Transverse colon (tissue), 4 donors: ENCODE data around the gene TNFRSF1B. TPM values are rescaled to one million over a fixed set of nuclear protein-coding genes. Genes with fewer than 3 reads are reported as not detected.

Experiments used
- DNase-seq: peaks from one replicate; pipeline ENCODE4 v3.0.0-alpha.2; 2019
- H3K27ac ChIP-seq, 4 donors: fragments of 200-600 bp; sonication (generic); 2 replicates each; pipeline ENCODE4 v1.5.1; 2016 to 2018; ENCODE audit warnings: inconsistent platforms in 4 of 4
- H3K27me3 ChIP-seq: fragments of 200-600 bp; sonication (generic); 2 replicates; pipeline ENCODE4 v1.5.1; 2017; ENCODE audit warnings: inconsistent platforms
- H3K36me3 ChIP-seq, 4 donors: fragments of 200-600 bp; sonication (generic); 2 replicates each; pipeline ENCODE4 v1.5.1; 2017 to 2019; ENCODE audit warnings: inconsistent platforms in 4 of 4
- H3K4me1 ChIP-seq, 4 donors: fragments of 200-600 bp; sonication (generic); 2 replicates each; pipeline ENCODE4 v1.5.1; 2017 to 2020; ENCODE audit warnings: inconsistent platforms in 4 of 4
- H3K4me3 ChIP-seq, 4 donors: fragments of 200-600 bp; sonication (generic); 1 replicate in 1 of 4; 2 replicates in 3 of 4; pipeline versions ENCODE4 v1.5.1 to v1.6.1; 2017 to 2019; ENCODE audit warnings: inconsistent platforms in 4 of 4
- H3K9me3 ChIP-seq, 2 donors: fragments of 200-600 bp; sonication (generic); 2 replicates each; pipeline ENCODE4 v1.5.1; 2017 to 2019; ENCODE audit warnings: inconsistent platforms in 2 of 2
- CTCF ChIP-seq, 5 experiments: fragments of 200-600 bp in 3 of 5; fragments of 450-650 bp in 2 of 5; sonication (generic) in 3 of 5; IDR thresholded peaks; 1 replicate in 2 of 5; 2 replicates in 3 of 5; pipeline ENCODE4 v1.5.1; 2016 to 2017; ENCODE audit warnings: antibody characterized with exemption in 5 of 5, inconsistent platforms in 3 of 5, mild to moderate bottlenecking in 2 of 5, moderate library complexity in 1 of 5
- EP300 ChIP-seq: sonication (generic); formaldehyde crosslinking; IDR thresholded peaks from one replicate; pipeline ENCODE4 v1.6.1; 2017; ENCODE audit warnings: antibody characterized with exemption, low read depth
- POLR2A ChIP-seq: fragments of 450-650 bp; IDR thresholded peaks from one replicate; pipeline ENCODE4 v1.6.1; 2016; ENCODE audit warnings: antibody characterized with exemption, mild to moderate bottlenecking, moderate library complexity
- POLR2AphosphoS5 ChIP-seq, 3 donors: sonication (generic); formaldehyde crosslinking; IDR thresholded peaks; one replicate each; pipeline ENCODE4 v1.6.1; 2016; ENCODE audit warnings: antibody characterized with exemption in 3 of 3
- WGBS, 2 donors: methylation state at CpG; one replicate each; pipeline ENCODE4 v1.1.5; 2018; ENCODE audit warnings: low coverage in 1 of 2; 5-methylcytosine and 5-hydroxymethylcytosine counted together
- in situ Hi-C, 4 donors: fragments of 200-750 bp; cut with MboI; loops; one replicate each; pipeline versions ENCODE4 v1.15.0 to v1.15.1; 2017; ENCODE audit warnings: low sequenced_read_pairs in 3 of 4, low pct_ligation_motif_present in 1 of 4, low pct_unique_long_range_greater_than_20kb in 1 of 4
- intact Hi-C: fragments of 100-400 bp; cut with DNase I; formaldehyde crosslinking; loops from one replicate; pipeline ENCODE4 v1.15.1; 2023; ENCODE audit warnings: low total_unique reads
- total RNA-seq, 4 donors: library from RNA; depleted of rRNA; stranded (reverse); fragments of >200 nt; gene quantifications; one replicate each; pipeline ENCODE4 v1.1.0, GENCODE V29; 2016

TNFRSF1B gene
- total RNA-seq, 4 donors from 2014 or later = 11.1 to 17.3 (median 15.3) TPM

GRCh38 chr1:12229386-12229834 lies 62.6 kb downstream of the TNFRSF1B start:
- Histone ChIP-seq H3K27ac (no peak overlapping the region), H3K4me1 (peaks cover 11 to 18% (median 13%) of the 10 kb centered on the region in 4 donors), H3K4me3 (peak overlapping the region in 1 of 4 donors; percentile 99), H3K27me3 (no peaks in the 10 kb centered on the region), H3K9me3 (no peaks in the 10 kb centered on the region), H3K36me3 (peaks cover 0 to under 1% (median 0%) of the 10 kb centered on the region in 4 donors)
- in situ Hi-C loops (no loop called here), intact Hi-C loops (no loop called here)
- no peak for DNase-seq
- WGBS, 2 donors = 69 to 100% methylated on average over 1 to 13 of the region's 13 CpGs
- TF ChIP-seq POLR2A (no peak), POLR2AphosphoS5 (IDR thresholded peaks at IDR 0.05) (no peak), EP300 (no peak), CTCF (IDR thresholded peaks at IDR 0.05) (no peak)

GRCh38 chr1:12229835-12230548 lies 63.2 kb downstream of the TNFRSF1B start, which contains the start of gene VPS13D:
Gene VPS13D (plus strand): TSS chr1:12230030. CDS start chr1:12234267, 4,237 bp downstream.
- Histone ChIP-seq H3K36me3 (peaks cover 0 to 6% (median 0%) of the 10 kb centered on the region in 4 donors), H3K9me3 (no peaks in the 10 kb centered on the region), H3K4me1 (peaks cover 11 to 18% (median 13%) of the 10 kb centered on the region in 4 donors), H3K4me3 (peak within 1 kb of the TSS; percentile 89 to 99 (median 98)), H3K27ac (peak within 1 kb of the TSS; percentile 85 to 98 (median 93)), H3K27me3 (no peaks in the 10 kb centered on the region)
- WGBS, 2 donors = 0% methylated on average over 55 of the region's 77 CpGs; no CpG with 5 or more reads in 1 of the 2 donors
- intact Hi-C loops = no loop called here
- in situ Hi-C loops = no loop called here
- peak in 2 of 3 donors; percentile 52 to 57 for TF ChIP-seq POLR2AphosphoS5 (IDR thresholded peaks at IDR 0.05)
- TF ChIP-seq POLR2A = no peak
- peak; percentile 59 to 98 (median 92) for TF ChIP-seq CTCF (IDR thresholded peaks at IDR 0.05)
- peak; percentile 87 for DNase-seq

GRCh38 chr1:12230549-12231275 lies 63.9 kb downstream of the TNFRSF1B start:
- intact Hi-C loops = no loop called here
- H3K4me3 ChIP-seq = peak overlapping the region; percentile 89 to 99 (median 98)
- peak overlapping the region; percentile 85 to 98 (median 93) for H3K27ac ChIP-seq
- 2% methylated on average over 25 of the region's 36 CpGs; no CpG with 5 or more reads in 1 of the 2 donors for WGBS, 2 donors
- DNase-seq = peak; percentile 61
- H3K4me1 ChIP-seq = peaks cover 11 to 18% (median 13%) of the 10 kb centered on the region in 4 donors
- in situ Hi-C loops = no loop called here
- no peaks in the 10 kb centered on the region for H3K27me3 ChIP-seq
- H3K36me3 ChIP-seq = peaks cover 0 to 6% (median 0%) of the 10 kb centered on the region in 4 donors
- TF ChIP-seq EP300 (no peak), POLR2AphosphoS5 (IDR thresholded peaks at IDR 0.05) (peak in 1 of 3 donors; percentile 46), POLR2A (peak; percentile 65), CTCF (IDR thresholded peaks at IDR 0.05) (no peak)
- no peaks in the 10 kb centered on the region for H3K9me3 ChIP-seq

- WGBS, 2 donors = 18% methylated on average over 4 of the region's 4 CpGs; no CpG with 5 or more reads in 1 of the 2 donors
- no peaks in the 10 kb centered on the region for H3K27me3 ChIP-seq
- TF ChIP-seq CTCF (IDR thresholded peaks at IDR 0.05) (no peak), EP300 (no peak), POLR2A (no peak), POLR2AphosphoS5 (IDR thresholded peaks at IDR 0.05) (no peak)
- H3K4me1 ChIP-seq = peaks cover 11 to 18% (median 13%) of the 10 kb centered on the region in 4 donors
- H3K9me3 ChIP-seq = no peaks in the 10 kb centered on the region
- peak overlapping the region; percentile 85 to 98 (median 93) for H3K27ac ChIP-seq
- DNase-seq = no peak
- H3K4me3 ChIP-seq = peak overlapping the region; percentile 89 to 99 (median 98)
- intact Hi-C loops (no loop called here), in situ Hi-C loops (no loop called here)
- peaks cover 0 to 6% (median 0%) of the 10 kb centered on the region in 4 donors for H3K36me3 ChIP-seq
These were observed 64.4 kb downstream of the TNFRSF1B start for GRCh38 chr1:12231276-12231595.
